H9 (cell line): ENCODE measurements around the gene LRRC8A. TPM values are rescaled to one million over a fixed set of nuclear protein-coding genes. Genes with fewer than 3 reads are reported as not detected.

ENCODE experiments used
- DNase-seq: peaks from one replicate; pipeline ENCODE4 v3.0.0-alpha.2; 2017
- H2AFZ ChIP-seq: one replicate; pipeline ENCODE4 v1.6.1; 2013; ENCODE audit warnings: mild to moderate bottlenecking, low read length, control low read depth, moderate library complexity
- H2AK5ac ChIP-seq: 2 replicates; pipeline ENCODE4 v1.6.1; 2013; ENCODE audit warnings: low read length, control low read depth, mixed read lengths; ENCODE audit not compliant: insufficient read length
- H2BK120ac ChIP-seq: one replicate; pipeline ENCODE4 v1.6.1; 2013; ENCODE audit warnings: low read depth, mild to moderate bottlenecking, low read length, control low read depth, inconsistent platforms; ENCODE audit not compliant: poor library complexity, severe bottlenecking
- H2BK12ac ChIP-seq: 2 replicates; pipeline ENCODE4 v1.6.1; 2013; ENCODE audit warnings: low read length, control low read depth, mixed read lengths, low read depth; ENCODE audit not compliant: insufficient read length
- H2BK15ac ChIP-seq: 2 replicates; pipeline ENCODE4 v1.6.1; 2013; ENCODE audit warnings: low read depth, low read length, control low read depth
- H2BK20ac ChIP-seq: one replicate; pipeline ENCODE4 v1.6.1; 2013; ENCODE audit warnings: low read depth, mild to moderate bottlenecking, low read length, control low read depth, inconsistent platforms; ENCODE audit not compliant: poor library complexity, severe bottlenecking
- H2BK5ac ChIP-seq: 2 replicates; pipeline ENCODE4 v1.6.1; 2013; ENCODE audit warnings: low read length, control low read depth, mixed read lengths; ENCODE audit not compliant: insufficient read length
- H3K14ac ChIP-seq: 2 replicates; pipeline ENCODE4 v1.6.1; 2013; ENCODE audit warnings: low read length, control low read depth; ENCODE audit not compliant: insufficient read depth
- H3K18ac ChIP-seq: 2 replicates; pipeline ENCODE4 v1.6.1; 2013; ENCODE audit warnings: low read depth, mild to moderate bottlenecking, mixed read lengths, low read length, control low read depth; ENCODE audit not compliant: insufficient read length
- H3K23ac ChIP-seq: 2 replicates; pipeline ENCODE4 v1.6.1; 2013; ENCODE audit warnings: low read length, control low read depth, mixed read lengths, low read depth; ENCODE audit not compliant: insufficient read length
- H3K23me2 ChIP-seq: 2 replicates; pipeline ENCODE4 v1.6.1; 2013; ENCODE audit warnings: low read depth, mild to moderate bottlenecking, mixed read lengths, low read length, control low read depth; ENCODE audit not compliant: insufficient read length, poor library complexity, severe bottlenecking
- H3K27ac ChIP-seq: 2 replicates; pipeline ENCODE4 v1.5.1; 2013; ENCODE audit warnings: low read length, control low read depth, mixed read lengths, low read depth; ENCODE audit not compliant: insufficient read length
- H3K27me3 ChIP-seq: 2 replicates; pipeline ENCODE4 v1.6.1; 2013; ENCODE audit warnings: low read length, control low read depth, inconsistent platforms; ENCODE audit not compliant: insufficient read depth
- H3K4ac ChIP-seq: 2 replicates; pipeline ENCODE4 v1.6.1; 2013; ENCODE audit warnings: low read depth, mild to moderate bottlenecking, control low read depth, inconsistent platforms, low read length, moderate library complexity
- H3K4me1 ChIP-seq: 2 replicates; pipeline ENCODE4 v1.6.1; 2013; ENCODE audit warnings: low read length, control low read depth, inconsistent platforms; ENCODE audit not compliant: insufficient read depth
- H3K4me2 ChIP-seq: 2 replicates; pipeline ENCODE4 v1.6.1; 2013; ENCODE audit warnings: low read length, control low read depth, mixed read lengths; ENCODE audit not compliant: insufficient read length, insufficient read depth
- H3K56ac ChIP-seq: 2 replicates; pipeline ENCODE4 v1.6.1; 2013; ENCODE audit warnings: low read depth, mild to moderate bottlenecking, mixed read lengths, low read length, control low read depth; ENCODE audit not compliant: insufficient read length
- H3K79me1 ChIP-seq: 2 replicates; pipeline ENCODE4 v1.6.1; 2013; ENCODE audit warnings: low read depth, mild to moderate bottlenecking, moderate library complexity, low read length, control low read depth, inconsistent platforms; ENCODE audit not compliant: insufficient read depth, poor library complexity, severe bottlenecking
- H3K79me2 ChIP-seq: 2 replicates; pipeline ENCODE4 v1.6.1; 2013; ENCODE audit warnings: low read length, control low read depth, inconsistent platforms; ENCODE audit not compliant: insufficient read depth
- H3K9ac ChIP-seq: 2 replicates; pipeline ENCODE4 v1.6.1; 2013; ENCODE audit warnings: low read length, control low read depth, mixed read lengths; ENCODE audit not compliant: insufficient read length; ENCODE audit errors: extremely low read depth
- H3K9me3 ChIP-seq: one replicate; pipeline ENCODE4 v1.6.1; 2013; ENCODE audit warnings: low read depth, low read length, inconsistent platforms; ENCODE audit not compliant: control insufficient read depth
- H3T11ph ChIP-seq: one replicate; pipeline ENCODE4 v1.6.1; 2013; ENCODE audit warnings: mild to moderate bottlenecking, low read length, control low read depth, inconsistent platforms
- H4K20me1 ChIP-seq: one replicate; pipeline ENCODE4 v1.6.1; 2013; ENCODE audit not compliant: control insufficient read depth, insufficient read length, insufficient read depth
- H4K5ac ChIP-seq: 2 replicates; pipeline ENCODE4 v1.6.1; 2013; ENCODE audit warnings: low read depth, mild to moderate bottlenecking, mixed read lengths, low read length, control low read depth; ENCODE audit not compliant: insufficient read length
- H4K8ac ChIP-seq: replicated peaks from 2 replicates; pipeline ENCODE4 v1.6.1; 2013; ENCODE audit warnings: low read length, control low read depth, mixed read lengths, low read depth; ENCODE audit not compliant: insufficient read length
- H4K91ac ChIP-seq: 2 replicates; pipeline ENCODE4 v1.6.1; 2013; ENCODE audit warnings: low read depth, mild to moderate bottlenecking, moderate library complexity, mixed read lengths, low read length, control low read depth; ENCODE audit not compliant: insufficient read length
- H3K27ac Mint-ChIP-seq, 3 experiments: 2 replicates in 2 of 3; 3 replicates in 1 of 3; pipeline ENCODE4 v1.8.0; 2020 to 2021; ENCODE audit warnings: mixed read lengths in 3 of 3, mild to moderate bottlenecking in 1 of 3, moderate library complexity in 1 of 3
- H3K27me3 Mint-ChIP-seq: 2 replicates; pipeline ENCODE4 v1.8.0; 2021; ENCODE audit warnings: low read depth, mild to moderate bottlenecking, moderate library complexity, mixed read lengths
- H3K36me3 Mint-ChIP-seq, 3 experiments: 2 replicates in 2 of 3; 3 replicates in 1 of 3; pipeline ENCODE4 v1.8.0; 2020 to 2021; ENCODE audit warnings: low read depth in 3 of 3, mixed read lengths in 3 of 3; ENCODE audit not compliant: insufficient read depth in 1 of 3
- H3K4me1 Mint-ChIP-seq, 2 experiments: 2 replicates each; pipeline ENCODE4 v1.8.0; 2020; ENCODE audit warnings: mixed read lengths in 2 of 2
- H3K4me3 Mint-ChIP-seq, 2 experiments: 2 replicates in 1 of 2; 3 replicates in 1 of 2; pipeline ENCODE4 v1.8.0; 2020 to 2021; ENCODE audit warnings: mild to moderate bottlenecking in 2 of 2, mixed read lengths in 2 of 2, moderate library complexity in 1 of 2
- H3K9me3 Mint-ChIP-seq, 2 experiments: 2 replicates in 1 of 2; 3 replicates in 1 of 2; pipeline ENCODE4 v1.8.0; 2020; ENCODE audit warnings: mild to moderate bottlenecking in 2 of 2, mixed read lengths in 2 of 2, moderate library complexity in 1 of 2
- WGBS: extraction: QIAGEN DNeasy Blood & Tissue Kit; methylation state at CpG from one replicate; pipeline ENCODE4 v1.1.7; 2013; ENCODE audit warnings: missing lambda C conversion rate, low lambda C conversion rate, mixed read lengths; ENCODE audit not compliant: insufficient read length; ENCODE audit errors: extremely low coverage; 5-methylcytosine and 5-hydroxymethylcytosine counted together
- total RNA-seq: library from RNA; stranded (reverse); gene quantifications from 2 replicates; pipeline ENCODE4 v1.2.1, GENCODE V29; 2021
- TF ChIP-seq, protein P1 (sequence below): fragments of 200-600 bp; sonication (generic); conservative IDR thresholded peaks from 3 replicates; pipeline ENCODE4 v1.8.0; 2021; ENCODE audit warnings: antibody characterized with exemption, mild to moderate bottlenecking

The LRRC8A gene
- total RNA-seq, 1 experiment from 2014 or later = 76.0 TPM

DNA sequence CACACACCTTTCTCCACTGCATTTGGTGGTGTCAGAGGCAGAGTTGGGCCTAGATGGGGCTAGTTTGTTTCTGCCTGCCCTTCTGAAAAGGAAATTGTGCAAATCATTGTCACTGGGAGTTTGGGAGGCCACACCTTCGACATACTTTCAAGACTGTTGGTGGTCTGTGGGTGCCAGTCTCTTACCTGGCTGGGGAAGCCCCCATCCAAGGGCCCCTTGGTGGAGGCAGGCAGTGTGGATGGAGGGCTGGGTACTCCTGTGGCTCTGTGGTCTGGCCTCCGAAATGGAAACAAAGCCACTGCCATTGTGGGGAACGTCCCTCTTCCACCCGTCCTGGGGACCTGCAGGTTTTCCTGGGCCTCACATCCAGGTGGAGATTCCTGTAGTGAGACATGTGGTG, 27.9 kb downstream of the LRRC8A start:
- Histone ChIP-seq H3K4ac (no peak overlapping the region), H3K56ac (no peak overlapping the region), H2BK12ac (no peak overlapping the region), H3T11ph (no peak overlapping the region), H2AK5ac (no peak overlapping the region), H4K8ac (no peak overlapping the region), H3K23me2 (no peaks in the 10 kb centered on the region), H3K9me3 (no peaks in the 10 kb centered on the region), H2AFZ (no peak overlapping the region), H4K91ac (no peak overlapping the region), H4K20me1 (no peaks in the 10 kb centered on the region), H3K27ac (no peak overlapping the region), H3K79me1 (peaks cover 7% of the 10 kb centered on the region), H2BK15ac (no peak overlapping the region), H3K4me1 (peaks cover 5% of the 10 kb centered on the region; the same call in 1 of the 2 replicates), H3K14ac (no peak overlapping the region), H3K18ac (no peak overlapping the region), H3K79me2 (peaks cover 7% of the 10 kb centered on the region; the same call in 1 of the 2 replicates), H3K4me2 (no peak overlapping the region), H3K27me3 (no peaks in the 10 kb centered on the region), H2BK120ac (no peak overlapping the region), H4K5ac (no peak overlapping the region), H3K23ac (no peak overlapping the region), H3K9ac (no peak overlapping the region), H2BK20ac (no peak overlapping the region), H2BK5ac (no peak overlapping the region)
- TF ChIP-seq, protein P1, sequence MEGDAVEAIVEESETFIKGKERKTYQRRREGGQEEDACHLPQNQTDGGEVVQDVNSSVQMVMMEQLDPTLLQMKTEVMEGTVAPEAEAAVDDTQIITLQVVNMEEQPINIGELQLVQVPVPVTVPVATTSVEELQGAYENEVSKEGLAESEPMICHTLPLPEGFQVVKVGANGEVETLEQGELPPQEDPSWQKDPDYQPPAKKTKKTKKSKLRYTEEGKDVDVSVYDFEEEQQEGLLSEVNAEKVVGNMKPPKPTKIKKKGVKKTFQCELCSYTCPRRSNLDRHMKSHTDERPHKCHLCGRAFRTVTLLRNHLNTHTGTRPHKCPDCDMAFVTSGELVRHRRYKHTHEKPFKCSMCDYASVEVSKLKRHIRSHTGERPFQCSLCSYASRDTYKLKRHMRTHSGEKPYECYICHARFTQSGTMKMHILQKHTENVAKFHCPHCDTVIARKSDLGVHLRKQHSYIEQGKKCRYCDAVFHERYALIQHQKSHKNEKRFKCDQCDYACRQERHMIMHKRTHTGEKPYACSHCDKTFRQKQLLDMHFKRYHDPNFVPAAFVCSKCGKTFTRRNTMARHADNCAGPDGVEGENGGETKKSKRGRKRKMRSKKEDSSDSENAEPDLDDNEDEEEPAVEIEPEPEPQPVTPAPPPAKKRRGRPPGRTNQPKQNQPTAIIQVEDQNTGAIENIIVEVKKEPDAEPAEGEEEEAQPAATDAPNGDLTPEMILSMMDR = no peak
- H3K9me3 Mint-ChIP-seq = no peaks in the 10 kb centered on the region
- no peak overlapping the region for H3K4me3 Mint-ChIP-seq
- peaks cover 2% of the 10 kb centered on the region; the same call in 1 of the 2 replicates for H3K27me3 Mint-ChIP-seq
- peaks cover 29 to 30% of the 10 kb centered on the region in 2 experiments for H3K4me1 Mint-ChIP-seq
- peak overlapping the region in 2 of 3 experiments; percentile 53 to 76; a peak in 4 of 7 replicates for H3K27ac Mint-ChIP-seq
- H3K36me3 Mint-ChIP-seq = peaks cover 40 to 68% (median 46%) of the 10 kb centered on the region in 3 experiments
- DNase-seq = no peak
- no CpG with 5 or more reads among the region's 4 CpGs for WGBS
